SH-SY5Y (cell line): ENCODE measurements around the gene FOXP1.

Experiments used
- GATA2 ChIP-seq: IDR thresholded peaks from 2 replicates; pipeline ENCODE4 v1.6.1; 2011; ENCODE audit warnings: mild to moderate bottlenecking, low read depth, low read length
- GATA3 ChIP-seq: IDR thresholded peaks from 2 replicates; pipeline ENCODE4 v1.6.1; 2011; ENCODE audit warnings: low read depth, mild to moderate bottlenecking, low read length, moderate library complexity

The FOXP1 gene

GRCh38 chr3:71389911-71390573, 193.5 kb downstream of the FOXP1 start:
- TF ChIP-seq GATA2 (no peak), GATA3 (no peak)

- no peak for TF ChIP-seq GATA3
Observed at GRCh38 chr3:71389191-71389590, 194.3 kb downstream of the FOXP1 start.

- TF ChIP-seq GATA2 (no peak), GATA3 (no peak)
Observed at GRCh38 chr3:71388535-71389120, 194.9 kb downstream of the FOXP1 start.

- TF ChIP-seq GATA3 = no peak
- no peak for TF ChIP-seq GATA2
Observed at GRCh38 chr3:71387586-71387985, 195.9 kb downstream of the FOXP1 start.

- TF ChIP-seq GATA3 (no peak), GATA2 (no peak)
Observed at GRCh38 chr3:71384837-71385716, 198.5 kb downstream of the FOXP1 start.

GRCh38 chr3:71384388-71384787, 199.1 kb downstream of the FOXP1 start:
- TF ChIP-seq GATA2 (no peak), GATA3 (no peak)

GRCh38 chr3:71380096-71380495, 203.4 kb downstream of the FOXP1 start:
- TF ChIP-seq GATA3 = no peak
- TF ChIP-seq GATA2 = no peak

- TF ChIP-seq GATA3 = no peak
- TF ChIP-seq GATA2 = no peak
Observed at GRCh38 chr3:71378509-71378908, 205.0 kb downstream of the FOXP1 start.

- TF ChIP-seq GATA2 (no peak), GATA3 (no peak)
Observed at GRCh38 chr3:71376911-71377310, 206.6 kb downstream of the FOXP1 start.

GRCh38 chr3:71376503-71376902, 207.0 kb downstream of the FOXP1 start:
- TF ChIP-seq GATA3 = no peak
- TF ChIP-seq GATA2 = no peak

- TF ChIP-seq GATA2 = no peak
- TF ChIP-seq GATA3 = no peak
Observed at GRCh38 chr3:71374582-71374981, 208.9 kb downstream of the FOXP1 start.

GRCh38 chr3:71372911-71373637, 210.5 kb downstream of the FOXP1 start:
- TF ChIP-seq GATA3 = no peak
- TF ChIP-seq GATA2 = no peak

GRCh38 chr3:71372241-71372768, 211.2 kb downstream of the FOXP1 start:
- TF ChIP-seq GATA3 (no peak), GATA2 (no peak)

GRCh38 chr3:71371282-71371681, 212.2 kb downstream of the FOXP1 start:
- no peak for TF ChIP-seq GATA2
- no peak for TF ChIP-seq GATA3
